Liver (tissue), 9 donors: ENCODE data around the gene SPAG9. TPM values are rescaled to one million over a fixed set of nuclear protein-coding genes. Genes with fewer than 3 reads are reported as not detected.

Experiments
- DNase-seq: peaks from one replicate; pipeline ENCODE4 v3.0.0-alpha.2; 2017; ENCODE audit warnings: low spot score
- H3K27ac ChIP-seq, 2 donors: one replicate each; pipeline ENCODE4 v1.7.0; 2013; ENCODE audit warnings: inconsistent platforms in 2 of 2, low read length in 2 of 2, control low read depth in 1 of 2, low read depth in 1 of 2, mild to moderate bottlenecking in 1 of 2
- H3K27me3 ChIP-seq, 4 donors: one replicate each; pipeline versions ENCODE4 v1.6.1 to v1.7.0; 2013; ENCODE audit warnings: low read length in 3 of 4, inconsistent platforms in 1 of 4, mild to moderate bottlenecking in 1 of 4, moderate library complexity in 1 of 4; ENCODE audit not compliant: control insufficient read depth in 4 of 4, insufficient read depth in 4 of 4
- H3K36me3 ChIP-seq, 4 donors: one replicate each; pipeline versions ENCODE4 v1.6.1 to v1.7.0; 2013; ENCODE audit warnings: low read length in 3 of 4, mild to moderate bottlenecking in 3 of 4, low read depth in 1 of 4, moderate library complexity in 1 of 4; ENCODE audit not compliant: control insufficient read depth in 4 of 4, insufficient read depth in 3 of 4
- H3K4me1 ChIP-seq, 4 donors: one replicate each; pipeline versions ENCODE4 v1.6.1 to v1.7.0; 2013; ENCODE audit warnings: low read length in 3 of 4, mild to moderate bottlenecking in 3 of 4, moderate library complexity in 1 of 4; ENCODE audit not compliant: control insufficient read depth in 4 of 4, insufficient read depth in 4 of 4
- H3K4me3 ChIP-seq, 3 donors: one replicate each; pipeline versions ENCODE4 v1.6.1 to v1.7.0; 2013; ENCODE audit warnings: low read length in 3 of 3, control low read depth in 1 of 3, low read depth in 1 of 3, mild to moderate bottlenecking in 1 of 3
- H3K9ac ChIP-seq, 2 donors: one replicate each; pipeline ENCODE4 v1.7.0; 2013; ENCODE audit warnings: low read length in 2 of 2, mild to moderate bottlenecking in 2 of 2, moderate library complexity in 2 of 2, control low read depth in 1 of 2, low read depth in 1 of 2
- H3K9me3 ChIP-seq, 4 donors: one replicate each; pipeline versions ENCODE4 v1.6.1 to v1.7.0; 2013; ENCODE audit warnings: low read length in 3 of 4; ENCODE audit not compliant: control insufficient read depth in 4 of 4
- ATF3 ChIP-seq: IDR thresholded peaks from 2 replicates; pipeline ENCODE4 v1.6.1; 2016; ENCODE audit warnings: antibody characterized with exemption
- CTCF ChIP-seq: fragments of 150-350 bp; IDR thresholded peaks from 2 replicates; pipeline ENCODE4 v1.5.1; 2017; ENCODE audit warnings: improper control_type of control experiment, low read depth, low read length; ENCODE audit not compliant: missing input control
- EGR1 ChIP-seq, 2 donors: IDR thresholded peaks; 2 replicates each; pipeline ENCODE4 v1.6.1; 2016 to 2018; ENCODE audit warnings: antibody characterized with exemption in 2 of 2, low read depth in 2 of 2
- FOXA1 ChIP-seq: IDR thresholded peaks from 2 replicates; pipeline ENCODE4 v1.6.1; 2016; ENCODE audit warnings: antibody characterized with exemption
- FOXA2 ChIP-seq: IDR thresholded peaks from 2 replicates; pipeline ENCODE4 v1.6.1; 2016; ENCODE audit warnings: antibody characterized with exemption
- GABPA ChIP-seq, 2 donors: IDR thresholded peaks in 1 of 2; conservative IDR thresholded peaks in 1 of 2; 2 replicates each; pipeline ENCODE4 v1.6.1; 2016; ENCODE audit warnings: antibody characterized with exemption in 2 of 2, mild to moderate bottlenecking in 1 of 2, moderate library complexity in 1 of 2
- HNF4A ChIP-seq, 2 donors: conservative IDR thresholded peaks; 2 replicates each; pipeline ENCODE4 v1.6.1; 2016; ENCODE audit warnings: antibody characterized with exemption in 2 of 2, mild to moderate bottlenecking in 2 of 2
- HNF4G ChIP-seq: IDR thresholded peaks from 2 replicates; pipeline ENCODE4 v1.6.1; 2016; ENCODE audit warnings: antibody characterized with exemption
- JUND ChIP-seq, 2 donors: IDR thresholded peaks; 2 replicates each; pipeline ENCODE4 v1.6.1; 2016; ENCODE audit warnings: antibody characterized with exemption in 2 of 2
- MAX ChIP-seq: IDR thresholded peaks from 2 replicates; pipeline ENCODE4 v1.6.1; 2016; ENCODE audit warnings: antibody characterized with exemption
- NR2F2 ChIP-seq: IDR thresholded peaks from 2 replicates; pipeline ENCODE4 v1.6.1; 2016; ENCODE audit warnings: antibody characterized with exemption
- RAD21 ChIP-seq, 2 donors: IDR thresholded peaks; 2 replicates each; pipeline ENCODE4 v1.6.1; 2016; ENCODE audit warnings: antibody characterized with exemption in 2 of 2, mild to moderate bottlenecking in 2 of 2
- REST ChIP-seq: IDR thresholded peaks from 2 replicates; pipeline ENCODE4 v1.6.1; 2016; ENCODE audit warnings: antibody characterized with exemption, mild to moderate bottlenecking
- RXRA ChIP-seq, 2 donors: IDR thresholded peaks; 2 replicates each; pipeline ENCODE4 v1.6.1; 2017 to 2018; ENCODE audit warnings: antibody characterized with exemption in 2 of 2, mild to moderate bottlenecking in 1 of 2
- SP1 ChIP-seq: IDR thresholded peaks from 2 replicates; pipeline ENCODE4 v1.6.1; 2018; ENCODE audit warnings: antibody characterized with exemption, mild to moderate bottlenecking
- TAF1 ChIP-seq: conservative IDR thresholded peaks from 2 replicates; pipeline ENCODE4 v1.6.1; 2016; ENCODE audit warnings: antibody characterized with exemption, mild to moderate bottlenecking
- YY1 ChIP-seq: IDR thresholded peaks from 2 replicates; pipeline ENCODE4 v1.6.1; 2016; ENCODE audit warnings: antibody characterized with exemption, mild to moderate bottlenecking
- ZBTB33 ChIP-seq: IDR thresholded peaks from 2 replicates; pipeline ENCODE4 v1.6.1; 2016; ENCODE audit warnings: antibody characterized with exemption
- WGBS: extraction: QIAGEN DNeasy Blood & Tissue Kit; methylation state at CpG from one replicate; pipeline ENCODE4 v1.1.7; 2013; 5-methylcytosine and 5-hydroxymethylcytosine counted together
- polyA plus RNA-seq, 2 donors: library from polyadenylated mRNA; stranded (reverse) in 1 of 2; unstranded in 1 of 2; fragments of 200-250 nt in 1 of 2; fragments of >200 nt in 1 of 2; fragmentation: Nextera tagmentation in 1 of 2; extraction: Ambion mirVana in 1 of 2; gene quantifications; one replicate each; pipeline versions ENCODE4 v1.2.1 to v1.2.3, GENCODE V29; 2013 to 2015
- total RNA-seq, 2 donors: library from RNA; depleted of rRNA; stranded (reverse); fragments of >200 nt; gene quantifications; one replicate each; pipeline ENCODE4 v1.2.3, GENCODE V29; 2014
- donor health status: healthy.
- donor health status: healthy.
- donor health status: healthy.
- donor health status: healthy.
- donor health status: healthy.

The SPAG9 gene
- total and polyA plus RNA-seq, 4 donors: 12.0 to 94.0 (median 18.4) TPM

GRCh38 chr17:51046514-51047384 lies 73.9 kb downstream of the SPAG9 start:
- TF ChIP-seq TAF1 (no peak), CTCF (no peak), FOXA1 (no peak), ATF3 (no peak), NR2F2 (no peak), FOXA2 (no peak), RXRA (IDR thresholded peaks at IDR 0.05) (no peak), HNF4A (conservative IDR thresholded peaks at IDR 0.05) (no peak), MAX (no peak), JUND (IDR thresholded peaks at IDR 0.05) (no peak), EGR1 (IDR thresholded peaks at IDR 0.05; ENCODE audit: low read depth in 2 of 2) (no peak), HNF4G (no peak), REST (no peak)
- no peak for DNase-seq
- 83% methylated on average over 13 of the region's 13 CpGs for WGBS
- H3K4me1 ChIP-seq: peaks cover 0 to 2% (median 0%) of the 10 kb centered on the region in 4 donors
- H3K27me3 ChIP-seq: no peaks in the 10 kb centered on the region
- no peak overlapping the region for H3K27ac ChIP-seq
- no peak overlapping the region for H3K4me3 ChIP-seq
- H3K9me3 ChIP-seq: no peaks in the 10 kb centered on the region
- peaks cover 0 to 1% (median 0%) of the 10 kb centered on the region in 4 donors for H3K36me3 ChIP-seq
- H3K9ac ChIP-seq: no peak overlapping the region

GRCh38 chr17:51046046-51046445 lies 74.6 kb downstream of the SPAG9 start:
- no peaks in the 10 kb centered on the region for H3K27me3 ChIP-seq
- H3K36me3 ChIP-seq: peaks cover 0 to 5% (median 0%) of the 10 kb centered on the region in 4 donors
- WGBS: 91% methylated on average over 3 of the region's 3 CpGs
- no peak for DNase-seq
- H3K27ac ChIP-seq: no peak overlapping the region
- peaks cover 0 to 2% (median 0%) of the 10 kb centered on the region in 4 donors for H3K4me1 ChIP-seq
- no peaks in the 10 kb centered on the region for H3K9me3 ChIP-seq
- H3K9ac ChIP-seq: no peak overlapping the region
- no peak overlapping the region for H3K4me3 ChIP-seq
- no peak for TF ChIP-seq RXRA (IDR thresholded peaks at IDR 0.05)
- no peak for TF ChIP-seq MAX
- TF ChIP-seq GABPA (IDR thresholded peaks at IDR 0.05 in 1 of 2, conservative IDR thresholded peaks at IDR 0.05 in 1 of 2): no peak
- TF ChIP-seq TAF1: no peak
- TF ChIP-seq ZBTB33: no peak
- no peak for TF ChIP-seq RAD21 (IDR thresholded peaks at IDR 0.05)
- TF ChIP-seq CTCF: no peak
- TF ChIP-seq JUND (IDR thresholded peaks at IDR 0.05): no peak
- no peak for TF ChIP-seq EGR1 (IDR thresholded peaks at IDR 0.05; ENCODE audit: low read depth in 2 of 2)
- no peak for TF ChIP-seq YY1
- no peak for TF ChIP-seq SP1
